Hepatocyte (in vitro differentiated cells): Measurements from ENCODE around the gene MMD.

Source experiments
- CTCF ChIP-seq: fragments of 200-600 bp; sonication (generic); IDR thresholded peaks from 2 replicates; pipeline ENCODE4 v1.5.1; 2016; ENCODE audit warnings: antibody characterized with exemption, mild to moderate bottlenecking; ENCODE audit not compliant: poor library complexity
- EZH2 ChIP-seq: fragments of 200-600 bp; sonication (generic); IDR thresholded peaks from 2 replicates; pipeline ENCODE4 v1.6.1; 2016; ENCODE audit warnings: antibody characterized with exemption, mild to moderate bottlenecking, borderline replicate concordance
- EZH2phosphoT487 ChIP-seq: fragments of 200-600 bp; sonication (generic); IDR thresholded peaks from one replicate; pipeline ENCODE4 v1.6.1; 2018; ENCODE audit warnings: antibody characterized with exemption, mild to moderate bottlenecking, low read depth, moderate library complexity; ENCODE audit not compliant: unreplicated experiment, severe bottlenecking

- TF ChIP-seq CTCF (no peak), EZH2 (no peak), EZH2phosphoT487 (no peak)
Observed at GRCh38 chr17:55366020-55366481, 55.6 kb downstream of the MMD start.
